ENCODE results near the gene TAF6L. TPM values are rescaled to one million over a fixed set of nuclear protein-coding genes. Genes with fewer than 3 reads are reported as not detected.
"Not testable (repeated sequence)": the region's sequence is repeated elsewhere in the genome, so short reads cannot be mapped to it uniquely, and the experiment has no call there.

TAF6L gene
- total and polyA plus RNA-seq, 2 donors (not counting 3 experiments of a cell fraction or from before 2014, with no cell fraction given) = 28.9 to 33.3 TPM

DNA sequence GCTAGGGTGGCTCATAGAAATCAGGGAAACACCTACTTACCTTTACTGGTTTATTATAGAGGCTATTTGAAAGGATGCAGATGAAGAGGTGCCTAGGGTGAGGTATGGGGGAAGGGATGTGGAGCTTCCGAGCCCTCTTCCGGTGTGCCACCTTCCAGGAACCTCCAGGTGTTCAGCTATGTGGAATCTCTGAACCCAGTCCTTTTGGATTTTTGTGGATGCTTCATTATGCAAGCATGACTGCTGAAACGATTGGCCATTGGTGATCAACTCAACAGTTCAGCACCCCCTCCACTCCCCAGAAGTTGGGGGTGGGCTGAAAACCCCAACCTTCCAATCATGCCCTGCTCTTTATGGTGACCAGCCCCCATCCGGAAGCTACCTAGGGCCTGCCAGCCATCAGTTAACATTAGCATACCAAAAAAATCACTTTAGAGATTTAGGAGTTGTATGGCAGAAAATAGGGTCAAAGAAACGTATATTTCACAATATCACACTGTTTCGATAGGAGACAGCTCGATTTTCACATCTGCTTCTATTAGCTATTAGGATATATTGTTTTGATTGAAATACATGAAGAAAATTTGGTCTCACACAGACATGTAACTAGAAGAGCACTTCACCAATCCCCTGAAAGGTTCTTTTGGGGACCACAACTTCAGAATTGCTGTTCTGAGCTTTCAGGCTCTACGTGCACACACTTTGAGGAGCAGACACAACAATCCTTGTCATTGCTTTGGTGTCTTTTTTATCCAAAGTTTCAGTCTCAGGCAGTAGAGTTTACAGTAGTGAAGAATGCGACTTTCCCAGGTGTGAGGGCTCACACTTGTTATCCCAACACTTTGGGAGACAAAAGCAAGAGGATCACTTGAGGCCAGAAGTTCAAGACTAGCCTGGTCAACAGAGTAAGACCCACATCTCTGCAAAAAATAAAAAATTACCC lies 13.1 kb upstream of the TAF6L start:
- Histone ChIP-seq H3K4me3 (replicated peaks in 1 of 3; ENCODE audit: insufficient read depth in 1 of 3, low read depth in 1 of 3, low read length in 3 of 3) (no peak overlapping the region), H3K9me1 (replicated peaks; ENCODE audit: control insufficient read depth, extremely low read depth, insufficient read depth, low read length) (no peaks in the 10 kb centered on the region), H3K4me1 (ENCODE audit: control insufficient read depth, extremely low read depth, insufficient read depth, low read length) (peaks cover 10% of the 10 kb centered on the region), H3K27me3 (ENCODE audit: control insufficient read depth in 2 of 2, insufficient read depth in 2 of 2, low read length in 2 of 2) (no peaks in the 10 kb centered on the region), H4K20me1 (replicated peaks; ENCODE audit: control insufficient read depth, extremely low read depth, insufficient read depth, low read length) (no peaks in the 10 kb centered on the region), H3K79me2 (ENCODE audit: control insufficient read depth, insufficient read depth, low read length) (peaks cover 11% of the 10 kb centered on the region), H3K36me3 (ENCODE audit: control insufficient read depth in 2 of 2, extremely low read depth in 1 of 2, insufficient read depth in 2 of 2, low read length in 2 of 2) (no peaks in the 10 kb centered on the region), H3K4me2 (ENCODE audit: insufficient read depth, low read length) (no peak overlapping the region), H3K27ac (ENCODE audit: insufficient read depth, low read depth, low read length) (no peak overlapping the region), H3K9ac (replicated peaks; ENCODE audit: extremely low read depth, insufficient read depth, low read length) (no peak overlapping the region), H3K9me3 (replicated peaks; ENCODE audit: control insufficient read depth, insufficient read depth, low read length) (no peaks in the 10 kb centered on the region), H2AFZ (ENCODE audit: low read depth, low read length) (no peak overlapping the region)
- FAIRE-seq (no peak), DNase-seq (ENCODE audit: low read depth, low spot score) (no peak)
- CTCF ChIA-PET = interaction anchor here (1.3 to 1.6 kb wide), 2 partner anchors 13 to 29 kb away, joined by 4 to 5 read pairs; partner anchors contain the start of genes TAF6L and TMEM179B
- POLR2A ChIA-PET = no interaction called here
- intact Hi-C loops (cut with micrococcal nuclease) (no loop called here), dilution Hi-C loops (cut with MboI; ENCODE audit: extremely low pct_ligation_motif_present, low sequenced_read_pairs) (no loop called here)
- TF ChIP-seq, protein P1, sequence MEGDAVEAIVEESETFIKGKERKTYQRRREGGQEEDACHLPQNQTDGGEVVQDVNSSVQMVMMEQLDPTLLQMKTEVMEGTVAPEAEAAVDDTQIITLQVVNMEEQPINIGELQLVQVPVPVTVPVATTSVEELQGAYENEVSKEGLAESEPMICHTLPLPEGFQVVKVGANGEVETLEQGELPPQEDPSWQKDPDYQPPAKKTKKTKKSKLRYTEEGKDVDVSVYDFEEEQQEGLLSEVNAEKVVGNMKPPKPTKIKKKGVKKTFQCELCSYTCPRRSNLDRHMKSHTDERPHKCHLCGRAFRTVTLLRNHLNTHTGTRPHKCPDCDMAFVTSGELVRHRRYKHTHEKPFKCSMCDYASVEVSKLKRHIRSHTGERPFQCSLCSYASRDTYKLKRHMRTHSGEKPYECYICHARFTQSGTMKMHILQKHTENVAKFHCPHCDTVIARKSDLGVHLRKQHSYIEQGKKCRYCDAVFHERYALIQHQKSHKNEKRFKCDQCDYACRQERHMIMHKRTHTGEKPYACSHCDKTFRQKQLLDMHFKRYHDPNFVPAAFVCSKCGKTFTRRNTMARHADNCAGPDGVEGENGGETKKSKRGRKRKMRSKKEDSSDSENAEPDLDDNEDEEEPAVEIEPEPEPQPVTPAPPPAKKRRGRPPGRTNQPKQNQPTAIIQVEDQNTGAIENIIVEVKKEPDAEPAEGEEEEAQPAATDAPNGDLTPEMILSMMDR (IDR thresholded peaks at IDR 0.05; ENCODE audit: extremely low read depth in 1 of 2, insufficient read depth in 1 of 2, low read depth in 1 of 2, low read length in 2 of 2) = no peak
- TF ChIP-seq JUN (IDR thresholded peaks at IDR 0.05; ENCODE audit: borderline replicate concordance, insufficient read depth, insufficient read length, low read depth) (no peak), POLR2AphosphoS5 (IDR thresholded peaks at IDR 0.05; ENCODE audit: insufficient read depth, low read depth, low read length) (no peak), GATA2 (IDR thresholded peaks at IDR 0.05; ENCODE audit: insufficient read depth, insufficient read length, low read depth, low read length) (no peak), MYC (IDR thresholded peaks at IDR 0.05; ENCODE audit: low read depth, low read length) (no peak), EZH2 (IDR thresholded peaks at IDR 0.05; ENCODE audit: borderline replicate concordance, low read depth, low read length, severe bottlenecking) (no peak), MAX (IDR thresholded peaks at IDR 0.05; ENCODE audit: insufficient read depth, insufficient read length) (no peak), POLR2A (IDR thresholded peaks at IDR 0.05; ENCODE audit: low read depth, low read length) (no peak), FOS (IDR thresholded peaks at IDR 0.05; ENCODE audit: borderline replicate concordance, insufficient read depth, low read length) (no peak)
- BruUV-seq (replicated peaks) = no TSS peak

- DNase-seq (ENCODE audit: low read depth, low spot score); dilution Hi-C loops (cut with MboI; ENCODE audit: extremely low pct_ligation_motif_present, low sequenced_read_pairs); BruUV-seq (replicated peaks); H3K9ac ChIP-seq (replicated peaks; ENCODE audit: extremely low read depth, insufficient read depth, low read length); H3K27ac ChIP-seq (ENCODE audit: insufficient read depth, low read depth, low read length); H3K9me1 ChIP-seq (replicated peaks; ENCODE audit: control insufficient read depth, extremely low read depth, insufficient read depth, low read length); FAIRE-seq; H3K4me1 ChIP-seq (ENCODE audit: control insufficient read depth, extremely low read depth, insufficient read depth, low read length); H3K79me2 ChIP-seq (ENCODE audit: control insufficient read depth, insufficient read depth, low read length); H3K9me3 ChIP-seq (replicated peaks; ENCODE audit: control insufficient read depth, insufficient read depth, low read length); H3K36me3 ChIP-seq (ENCODE audit: control insufficient read depth in 2 of 2, extremely low read depth in 1 of 2, insufficient read depth in 2 of 2, low read length in 2 of 2); H4K20me1 ChIP-seq (replicated peaks; ENCODE audit: control insufficient read depth, extremely low read depth, insufficient read depth, low read length); H3K27me3 ChIP-seq (ENCODE audit: control insufficient read depth in 2 of 2, insufficient read depth in 2 of 2, low read length in 2 of 2): not testable (repeated sequence)
- Histone ChIP-seq H2AFZ (ENCODE audit: low read depth, low read length) (peak overlapping the region; percentile 23), H3K4me3 (replicated peaks in 1 of 3; ENCODE audit: insufficient read depth in 1 of 3, low read depth in 1 of 3, low read length in 3 of 3) (peak overlapping the region in 1 of 3 experiments; percentile 89), H3K4me2 (ENCODE audit: insufficient read depth, low read length) (peak overlapping the region; percentile 6)
- CTCF ChIA-PET = interaction anchor here (1.0 to 3.1 kb wide), 5 partner anchors 7 to 29 kb away, joined by 3 to 15 read pairs (median 5); partner anchors contain the start of genes TAF6L, TMEM179B and ZBTB3
- intact Hi-C loops (cut with micrococcal nuclease) = loop anchor here (1.0 to 2.0 kb wide), 4 partner anchors 8 to 32 kb away; partner anchors contain the start of genes TAF6L, TMEM179B and TTC9C
- POLR2A ChIA-PET = interaction anchor here (0.9 to 2.5 kb wide), 2 partner anchors 33 to 80 kb away, joined by 3 to 13 read pairs; partner anchors contain the start of gene HNRNPUL2
These were observed 10.3 kb upstream of the TAF6L start for GRCh38 chr11:62760867-62761227.
